Kidney (tissue), 14 donors: Measurements from ENCODE around the gene TMEM151A. TPM values are rescaled to one million over a fixed set of nuclear protein-coding genes. Genes with fewer than 3 reads are reported as not detected.

Source experiments
- DNase-seq, 5 donors: peaks; one replicate each; pipeline ENCODE4 v3.0.0-alpha.2; 2013 to 2020
- FAIRE-seq: peaks from 2 replicates; lab custom pipeline; 2012; peaks lifted over from hg19 to GRCh38; lab: Jason Lieb, UNC
- H3K27ac ChIP-seq, 2 donors: one replicate each; pipeline ENCODE4 v1.7.0; 2013; ENCODE audit warnings: low read depth in 2 of 2, low read length in 2 of 2, inconsistent platforms in 1 of 2
- H3K27me3 ChIP-seq: one replicate; pipeline ENCODE4 v1.7.1; 2013; ENCODE audit warnings: low read length, inconsistent platforms; ENCODE audit not compliant: control insufficient read depth, insufficient read depth
- H3K36me3 ChIP-seq, 3 donors: one replicate each; pipeline versions ENCODE4 v1.7.0 to v1.7.1; 2013; ENCODE audit warnings: low read length in 3 of 3, control low read depth in 1 of 3, inconsistent platforms in 1 of 3; ENCODE audit not compliant: insufficient read depth in 3 of 3, control insufficient read depth in 2 of 3
- H3K4me1 ChIP-seq, 3 donors: one replicate each; pipeline versions ENCODE4 v1.7.0 to v1.7.1; 2013; ENCODE audit warnings: low read length in 3 of 3, inconsistent platforms in 1 of 3, low read depth in 1 of 3; ENCODE audit not compliant: control insufficient read depth in 2 of 3, insufficient read depth in 2 of 3
- H3K4me3 ChIP-seq, 3 donors: one replicate each; pipeline versions ENCODE4 v1.7.0 to v1.8.1; 2013; ENCODE audit warnings: low read length in 3 of 3, control low read depth in 1 of 3, inconsistent platforms in 1 of 3
- H3K9ac ChIP-seq, 3 donors: one replicate each; pipeline versions ENCODE4 v1.7.0 to v1.7.1; 2013; ENCODE audit warnings: low read length in 3 of 3, control low read depth in 1 of 3, inconsistent platforms in 1 of 3
- H3K9me3 ChIP-seq, 3 donors: one replicate each; pipeline versions ENCODE4 v1.7.0 to v1.7.1; 2013; ENCODE audit warnings: low read length in 3 of 3, control low read depth in 1 of 3, inconsistent platforms in 1 of 3; ENCODE audit not compliant: control insufficient read depth in 2 of 3, insufficient read depth in 1 of 3
- CTCF ChIP-seq: IDR thresholded peaks from 3 replicates; pipeline ENCODE4 v1.5.1; 2012; ENCODE audit warnings: mild to moderate bottlenecking, moderate library complexity, borderline replicate concordance; ENCODE audit not compliant: insufficient read depth; ENCODE audit errors: extremely low read depth
- intact Hi-C: fragments of 100-400 bp; cut with DNase I; formaldehyde crosslinking; loops from one replicate; pipeline ENCODE4 v1.11.1; 2022
- polyA plus RNA-seq: library from polyadenylated mRNA; stranded (reverse); fragments of 350-450 nt; fragmentation: Illumina TruSeq; extraction: RNeasy Lipid Tissue Mini Kit (QIAGEN cat#74804); gene quantifications from one replicate; pipeline ENCODE4 v1.2.3, GENCODE V29; 2014; ENCODE audit warnings: low read depth, low replicate concordance; ENCODE audit not compliant: insufficient read depth
- total RNA-seq: library from RNA; stranded (reverse); fragmentation: NEBNext Ultra II Directional; extraction: Animal tissue kit (Norgen Biotek cat#: 25700); gene quantifications from one replicate; pipeline ENCODE4 v1.2.1, GENCODE V29; 2021
- donor health status: control.
- donor health status: control.
- donor health status: control.
- donor health status: control.
- donor health status: control.
- donor health status: DM: yes; HTN: yes; CAD: no.
- donor health status: Normal renal cell carcinoma (clear cell type).

TMEM151A gene
- total and polyA plus RNA-seq, 2 donors from 2014 or later = 0.19 TPM; not detected in 1

GRCh38 chr11:66334605-66335442 is 43.1 kb downstream of the TMEM151A start:
- no peak for TF ChIP-seq CTCF
- Histone ChIP-seq H3K27me3 (no peaks in the 10 kb centered on the region), H3K9ac (no peak overlapping the region), H3K4me1 (peaks cover 0 to 8% (median 2%) of the 10 kb centered on the region in 3 donors), H3K27ac (no peak overlapping the region), H3K4me3 (peak overlapping the region in 1 of 3 donors; percentile 42), H3K36me3 (peaks cover 0 to 5% (median 1%) of the 10 kb centered on the region in 3 donors), H3K9me3 (no peaks in the 10 kb centered on the region)
- no peak for FAIRE-seq
- DNase-seq = peak in 2 of 5 donors; percentile 51 to 79
- intact Hi-C loops = no loop called here

DNA sequence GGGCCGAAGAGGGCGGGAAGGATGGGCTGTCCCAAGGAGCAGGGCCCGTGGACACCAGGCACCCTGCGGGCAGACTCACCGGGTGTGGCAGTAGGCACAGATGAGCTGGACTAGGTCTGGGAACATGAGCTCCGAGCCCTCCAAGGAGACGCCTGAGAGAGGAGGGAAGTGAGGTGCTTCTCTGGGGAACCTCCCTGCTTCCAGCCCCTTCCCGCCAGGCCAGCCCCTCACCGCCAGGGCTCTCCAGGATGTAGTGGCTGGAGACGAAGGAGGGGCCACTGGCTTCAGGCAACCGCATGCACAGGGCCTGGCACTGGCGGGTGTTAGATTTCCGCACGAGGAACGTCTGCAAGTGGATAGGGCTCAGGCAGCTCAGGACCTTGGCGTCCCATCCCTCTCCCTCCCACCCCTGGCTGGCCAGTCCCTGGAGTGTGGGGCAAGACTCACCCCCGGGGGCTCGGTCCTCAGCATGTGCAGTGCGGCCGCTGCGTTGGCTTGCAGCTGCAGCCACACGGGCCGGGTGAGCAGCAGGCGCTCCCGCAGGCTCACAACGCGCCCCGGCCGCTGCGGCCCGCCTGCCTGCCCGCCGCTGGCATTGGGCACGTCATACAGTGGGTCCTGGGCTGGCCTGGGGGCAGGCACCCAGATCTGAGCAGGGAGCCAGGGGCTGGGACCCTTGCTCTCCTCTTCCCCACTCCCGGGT is 44.0 kb downstream of the TMEM151A start:
- Histone ChIP-seq H3K4me3 (peak overlapping the region; percentile 30 to 61 (median 48)), H3K9ac (peak overlapping the region in 2 of 3 donors; percentile 39 to 58), H3K27ac (peak overlapping the region in 1 of 2 donors; percentile 80), H3K36me3 (peaks cover 0 to 9% (median 8%) of the 10 kb centered on the region in 3 donors), H3K9me3 (no peaks in the 10 kb centered on the region), H3K27me3 (no peaks in the 10 kb centered on the region), H3K4me1 (peaks cover 0 to 8% (median 2%) of the 10 kb centered on the region in 3 donors)
- TF ChIP-seq CTCF = no peak
- FAIRE-seq (no peak), DNase-seq (peak in 3 of 5 donors; percentile 40 to 82 (median 66))
- intact Hi-C loops = no loop called here

GRCh38 chr11:66336234-66337102 is 44.8 kb downstream of the TMEM151A start, which contains the start of gene RIN1:
Gene RIN1 (minus strand): TSS chr11:66336434. CDS start chr11:66336402, 32 bp downstream.
- Histone ChIP-seq H3K27ac (peak within 1 kb of the TSS in 1 of 2 donors; percentile 80), H3K4me1 (peaks cover 0 to 8% (median 2%) of the 10 kb centered on the region in 3 donors), H3K27me3 (no peaks in the 10 kb centered on the region), H3K4me3 (peak within 1 kb of the TSS; percentile 30 to 61 (median 48)), H3K9me3 (no peaks in the 10 kb centered on the region), H3K36me3 (peaks cover 0 to 16% (median 15%) of the 10 kb centered on the region in 3 donors), H3K9ac (peak within 1 kb of the TSS in 2 of 3 donors; percentile 39 to 58)
- FAIRE-seq (no peak), DNase-seq (peak; percentile 45 to 91 (median 69))
- intact Hi-C loops = no loop called here
- peak; percentile 4 for TF ChIP-seq CTCF
